ENCODE results near the gene CASQ1.

DNA sequence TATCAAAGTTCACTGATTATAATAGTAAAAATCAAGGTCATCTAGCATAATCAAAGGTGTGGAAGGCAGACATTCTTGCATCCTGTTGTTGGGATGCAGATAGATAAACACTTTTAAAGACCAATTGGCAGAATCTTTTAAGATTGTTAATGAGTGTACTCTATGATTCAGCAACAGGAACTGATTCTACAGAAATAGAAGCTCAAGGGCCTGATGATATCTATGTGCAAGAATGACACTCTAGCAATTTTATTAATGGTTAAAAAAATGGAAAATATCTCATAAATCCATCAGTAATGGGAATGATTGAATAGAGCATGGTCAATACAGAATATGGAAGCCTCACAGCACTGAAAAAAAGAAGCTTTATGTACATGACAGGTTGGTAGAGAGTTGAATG is 41.1 kb upstream of the CASQ1 start:
- TF ChIP-seq EZH2 (IDR thresholded peaks at IDR 0.05; ENCODE audit: borderline replicate concordance, low read depth, low read length, severe bottlenecking) (no peak), POLR2AphosphoS5 (IDR thresholded peaks at IDR 0.05; ENCODE audit: insufficient read depth, low read depth, low read length) (no peak), CTCF (IDR thresholded peaks at IDR 0.05; ENCODE audit: extremely low read depth in 1 of 2, insufficient read depth in 1 of 2, low read depth in 1 of 2, low read length in 2 of 2) (no peak)
